ENCODE results near the gene ADISSP. TPM values are rescaled to one million over a fixed set of nuclear protein-coding genes. Genes with fewer than 3 reads are reported as not detected.

Gene ADISSP
- total and polyA plus RNA-seq, 2 experiments from 2014 or later: 86.6 to 126 TPM

GRCh38 chr20:3801299-3801698, 33.7 kb upstream of the ADISSP start (continued):
- TF ChIP-seq, protein P1, sequence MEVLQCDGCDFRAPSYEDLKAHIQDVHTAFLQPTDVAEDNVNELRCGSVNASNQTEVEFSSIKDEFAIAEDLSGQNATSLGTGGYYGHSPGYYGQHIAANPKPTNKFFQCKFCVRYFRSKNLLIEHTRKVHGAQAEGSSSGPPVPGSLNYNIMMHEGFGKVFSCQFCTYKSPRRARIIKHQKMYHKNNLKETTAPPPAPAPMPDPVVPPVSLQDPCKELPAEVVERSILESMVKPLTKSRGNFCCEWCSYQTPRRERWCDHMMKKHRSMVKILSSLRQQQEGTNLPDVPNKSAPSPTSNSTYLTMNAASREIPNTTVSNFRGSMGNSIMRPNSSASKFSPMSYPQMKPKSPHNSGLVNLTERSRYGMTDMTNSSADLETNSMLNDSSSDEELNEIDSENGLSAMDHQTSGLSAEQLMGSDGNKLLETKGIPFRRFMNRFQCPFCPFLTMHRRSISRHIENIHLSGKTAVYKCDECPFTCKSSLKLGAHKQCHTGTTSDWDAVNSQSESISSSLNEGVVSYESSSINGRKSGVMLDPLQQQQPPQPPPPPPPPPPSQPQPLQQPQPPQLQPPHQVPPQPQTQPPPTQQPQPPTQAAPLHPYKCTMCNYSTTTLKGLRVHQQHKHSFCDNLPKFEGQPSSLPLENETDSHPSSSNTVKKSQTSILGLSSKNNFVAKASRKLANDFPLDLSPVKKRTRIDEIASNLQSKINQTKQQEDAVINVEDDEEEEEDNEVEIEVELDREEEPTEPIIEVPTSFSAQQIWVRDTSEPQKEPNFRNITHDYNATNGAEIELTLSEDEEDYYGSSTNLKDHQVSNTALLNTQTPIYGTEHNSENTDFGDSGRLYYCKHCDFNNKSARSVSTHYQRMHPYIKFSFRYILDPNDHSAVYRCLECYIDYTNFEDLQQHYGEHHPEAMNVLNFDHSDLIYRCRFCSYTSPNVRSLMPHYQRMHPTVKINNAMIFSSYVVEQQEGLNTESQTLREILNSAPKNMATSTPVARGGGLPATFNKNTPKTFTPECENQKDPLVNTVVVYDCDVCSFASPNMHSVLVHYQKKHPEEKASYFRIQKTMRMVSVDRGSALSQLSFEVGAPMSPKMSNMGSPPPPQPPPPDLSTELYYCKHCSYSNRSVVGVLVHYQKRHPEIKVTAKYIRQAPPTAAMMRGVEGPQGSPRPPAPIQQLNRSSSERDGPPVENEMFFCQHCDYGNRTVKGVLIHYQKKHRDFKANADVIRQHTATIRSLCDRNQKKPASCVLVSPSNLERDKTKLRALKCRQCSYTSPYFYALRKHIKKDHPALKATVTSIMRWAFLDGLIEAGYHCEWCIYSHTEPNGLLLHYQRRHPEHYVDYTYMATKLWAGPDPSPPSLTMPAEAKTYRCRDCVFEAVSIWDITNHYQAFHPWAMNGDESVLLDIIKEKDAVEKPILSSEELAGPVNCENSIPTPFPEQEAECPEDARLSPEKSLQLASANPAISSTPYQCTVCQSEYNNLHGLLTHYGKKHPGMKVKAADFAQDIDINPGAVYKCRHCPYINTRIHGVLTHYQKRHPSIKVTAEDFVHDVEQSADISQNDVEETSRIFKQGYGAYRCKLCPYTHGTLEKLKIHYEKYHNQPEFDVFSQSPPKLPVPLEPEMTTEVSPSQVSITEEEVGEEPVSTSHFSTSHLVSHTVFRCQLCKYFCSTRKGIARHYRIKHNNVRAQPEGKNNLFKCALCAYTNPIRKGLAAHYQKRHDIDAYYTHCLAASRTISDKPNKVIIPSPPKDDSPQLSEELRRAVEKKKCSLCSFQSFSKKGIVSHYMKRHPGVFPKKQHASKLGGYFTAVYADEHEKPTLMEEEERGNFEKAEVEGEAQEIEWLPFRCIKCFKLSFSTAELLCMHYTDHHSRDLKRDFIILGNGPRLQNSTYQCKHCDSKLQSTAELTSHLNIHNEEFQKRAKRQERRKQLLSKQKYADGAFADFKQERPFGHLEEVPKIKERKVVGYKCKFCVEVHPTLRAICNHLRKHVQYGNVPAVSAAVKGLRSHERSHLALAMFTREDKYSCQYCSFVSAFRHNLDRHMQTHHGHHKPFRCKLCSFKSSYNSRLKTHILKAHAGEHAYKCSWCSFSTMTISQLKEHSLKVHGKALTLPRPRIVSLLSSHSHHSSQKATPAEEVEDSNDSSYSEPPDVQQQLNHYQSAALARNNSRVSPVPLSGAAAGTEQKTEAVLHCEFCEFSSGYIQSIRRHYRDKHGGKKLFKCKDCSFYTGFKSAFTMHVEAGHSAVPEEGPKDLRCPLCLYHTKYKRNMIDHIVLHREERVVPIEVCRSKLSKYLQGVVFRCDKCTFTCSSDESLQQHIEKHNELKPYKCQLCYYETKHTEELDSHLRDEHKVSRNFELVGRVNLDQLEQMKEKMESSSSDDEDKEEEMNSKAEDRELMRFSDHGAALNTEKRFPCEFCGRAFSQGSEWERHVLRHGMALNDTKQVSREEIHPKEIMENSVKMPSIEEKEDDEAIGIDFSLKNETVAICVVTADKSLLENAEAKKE (CRISPR knock-in tag; IDR thresholded peaks at IDR 0.05): no peak
- TF ChIP-seq ZNF331 (CRISPR knock-in tag; IDR thresholded peaks at IDR 0.05; ENCODE audit: low read depth): no peak
- TF ChIP-seq EZH2phosphoT487 (IDR thresholded peaks at IDR 0.05; ENCODE audit: unreplicated experiment): no peak

- peaks cover 53% of the 10 kb centered on the region for H3K36me3 Mint-ChIP-seq (ENCODE audit: low read depth)
- ATAC-seq (no peak), DNase-seq (ENCODE audit: low spot score) (no peak)
- Histone ChIP-seq H3K27ac (ENCODE audit: low read depth) (peak overlapping the region; percentile 78; the same call in 1 of the 2 replicates), H3K79me2 (replicated peaks; ENCODE audit: insufficient read depth) (no peaks in the 10 kb centered on the region), H3K9me2 (ENCODE audit: insufficient read depth) (no peaks in the 10 kb centered on the region), H3F3A (replicated peaks; ENCODE audit: low read depth) (peaks cover 10% of the 10 kb centered on the region; the same call in 1 of the 2 replicates), H3K4me1 (ENCODE audit: insufficient read depth) (peaks cover 43% of the 10 kb centered on the region), H2AFZ (no peak overlapping the region), H3K4me2 (peak overlapping the region; percentile 70), H3K4me3 (peak overlapping the region; percentile 44; the same call in 1 of the 2 replicates), H3K36me3 (ENCODE audit: insufficient read depth) (no peaks in the 10 kb centered on the region), H4K20me1 (replicated peaks; ENCODE audit: insufficient read depth) (no peaks in the 10 kb centered on the region; the same call in 1 of the 2 replicates), H3K27me3 (ENCODE audit: insufficient read depth) (no peaks in the 10 kb centered on the region)
- H3K27me3 Mint-ChIP-seq (ENCODE audit: insufficient read depth, low read depth, poor library complexity): peaks cover 25% of the 10 kb centered on the region
- 0 out of 2 replicates have a peak overlapping the region, but pooled peaks have one; percentile 54 for H3K27ac Mint-ChIP-seq
- H3K9me3 Mint-ChIP-seq: no peaks in the 10 kb centered on the region
- H3K4me1 Mint-ChIP-seq: peaks cover 51% of the 10 kb centered on the region
- no peak overlapping the region for H3K4me3 Mint-ChIP-seq
- TF ChIP-seq, protein P2, sequence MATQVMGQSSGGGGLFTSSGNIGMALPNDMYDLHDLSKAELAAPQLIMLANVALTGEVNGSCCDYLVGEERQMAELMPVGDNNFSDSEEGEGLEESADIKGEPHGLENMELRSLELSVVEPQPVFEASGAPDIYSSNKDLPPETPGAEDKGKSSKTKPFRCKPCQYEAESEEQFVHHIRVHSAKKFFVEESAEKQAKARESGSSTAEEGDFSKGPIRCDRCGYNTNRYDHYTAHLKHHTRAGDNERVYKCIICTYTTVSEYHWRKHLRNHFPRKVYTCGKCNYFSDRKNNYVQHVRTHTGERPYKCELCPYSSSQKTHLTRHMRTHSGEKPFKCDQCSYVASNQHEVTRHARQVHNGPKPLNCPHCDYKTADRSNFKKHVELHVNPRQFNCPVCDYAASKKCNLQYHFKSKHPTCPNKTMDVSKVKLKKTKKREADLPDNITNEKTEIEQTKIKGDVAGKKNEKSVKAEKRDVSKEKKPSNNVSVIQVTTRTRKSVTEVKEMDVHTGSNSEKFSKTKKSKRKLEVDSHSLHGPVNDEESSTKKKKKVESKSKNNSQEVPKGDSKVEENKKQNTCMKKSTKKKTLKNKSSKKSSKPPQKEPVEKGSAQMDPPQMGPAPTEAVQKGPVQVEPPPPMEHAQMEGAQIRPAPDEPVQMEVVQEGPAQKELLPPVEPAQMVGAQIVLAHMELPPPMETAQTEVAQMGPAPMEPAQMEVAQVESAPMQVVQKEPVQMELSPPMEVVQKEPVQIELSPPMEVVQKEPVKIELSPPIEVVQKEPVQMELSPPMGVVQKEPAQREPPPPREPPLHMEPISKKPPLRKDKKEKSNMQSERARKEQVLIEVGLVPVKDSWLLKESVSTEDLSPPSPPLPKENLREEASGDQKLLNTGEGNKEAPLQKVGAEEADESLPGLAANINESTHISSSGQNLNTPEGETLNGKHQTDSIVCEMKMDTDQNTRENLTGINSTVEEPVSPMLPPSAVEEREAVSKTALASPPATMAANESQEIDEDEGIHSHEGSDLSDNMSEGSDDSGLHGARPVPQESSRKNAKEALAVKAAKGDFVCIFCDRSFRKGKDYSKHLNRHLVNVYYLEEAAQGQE (IDR thresholded peaks at IDR 0.05; ENCODE audit: unreplicated experiment): no peak
- TF ChIP-seq, protein P3, sequence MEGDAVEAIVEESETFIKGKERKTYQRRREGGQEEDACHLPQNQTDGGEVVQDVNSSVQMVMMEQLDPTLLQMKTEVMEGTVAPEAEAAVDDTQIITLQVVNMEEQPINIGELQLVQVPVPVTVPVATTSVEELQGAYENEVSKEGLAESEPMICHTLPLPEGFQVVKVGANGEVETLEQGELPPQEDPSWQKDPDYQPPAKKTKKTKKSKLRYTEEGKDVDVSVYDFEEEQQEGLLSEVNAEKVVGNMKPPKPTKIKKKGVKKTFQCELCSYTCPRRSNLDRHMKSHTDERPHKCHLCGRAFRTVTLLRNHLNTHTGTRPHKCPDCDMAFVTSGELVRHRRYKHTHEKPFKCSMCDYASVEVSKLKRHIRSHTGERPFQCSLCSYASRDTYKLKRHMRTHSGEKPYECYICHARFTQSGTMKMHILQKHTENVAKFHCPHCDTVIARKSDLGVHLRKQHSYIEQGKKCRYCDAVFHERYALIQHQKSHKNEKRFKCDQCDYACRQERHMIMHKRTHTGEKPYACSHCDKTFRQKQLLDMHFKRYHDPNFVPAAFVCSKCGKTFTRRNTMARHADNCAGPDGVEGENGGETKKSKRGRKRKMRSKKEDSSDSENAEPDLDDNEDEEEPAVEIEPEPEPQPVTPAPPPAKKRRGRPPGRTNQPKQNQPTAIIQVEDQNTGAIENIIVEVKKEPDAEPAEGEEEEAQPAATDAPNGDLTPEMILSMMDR (conservative IDR thresholded peaks at IDR 0.05; ENCODE audit: low read depth in 2 of 2): no peak
Observed at GRCh38 chr20:3800878-3801260, 33.3 kb upstream of the ADISSP start.

Measured in GM23338 (cell line).